NCI-H460 (cell line): ENCODE results near the gene DHX58. TPM values are rescaled to one million over a fixed set of nuclear protein-coding genes. Genes with fewer than 3 reads are reported as not detected.
A peak's percentile ranks its signal among the peaks of the same experiment; 100 is the strongest.
"Not testable (repeated sequence)": the region's sequence is repeated elsewhere in the genome, so short reads cannot be mapped to it uniquely, and the experiment has no call there.

Experiments used
- DNase-seq: peaks from one replicate; pipeline ENCODE4 v3.0.0-alpha.2; 2016; ENCODE audit warnings: low read depth; ENCODE audit errors: extremely low read depth
- polyA plus RNA-seq: library from polyadenylated mRNA; depleted of rRNA; stranded (reverse); fragments of >200 nt; gene quantifications from 2 replicates; pipeline ENCODE4 v1.2.3, GENCODE V29; 2014; cell fraction: nucleus; rRNA removed
- total RNA-seq: library from RNA; depleted of rRNA; stranded (reverse); fragments of >200 nt; shearing (Covaris generic); gene quantifications from 2 replicates; pipeline ENCODE4 v1.2.3, GENCODE V29; 2014; rRNA removed

Gene DHX58
- 3.7 and 3.8 TPM in 2 replicates for total RNA-seq
- polyA plus RNA-seq = 22.6 and 28.3 TPM in 2 replicates

GRCh38 chr17:42112552-42113176 is at the start of gene DHX58:
DHX58 (minus strand) TSS chr17:42112714; CDS start chr17:42111892, 822 bp downstream.
- DNase-seq = peak; percentile 61

GRCh38 chr17:42160531-42160910 is 48.0 kb upstream of the DHX58 start:
- no peak for DNase-seq

- no peak for DNase-seq
These were observed 47.4 kb upstream of the DHX58 start for GRCh38 chr17:42159796-42160530.

GRCh38 chr17:42155614-42156045 is 43.1 kb upstream of the DHX58 start:
- no peak for DNase-seq

- no peak for DNase-seq
These were observed 41.6 kb upstream of the DHX58 start for GRCh38 chr17:42153919-42154742.

- DNase-seq = no peak
These were observed 34.5 kb upstream of the DHX58 start for GRCh38 chr17:42146911-42147607.

GRCh38 chr17:42143138-42143537 is 30.6 kb upstream of the DHX58 start:
- DNase-seq = not testable (repeated sequence)

GRCh38 chr17:42142371-42142896 is 29.9 kb upstream of the DHX58 start:
- DNase-seq = no peak

- DNase-seq = no peak
These were observed 28.9 kb upstream of the DHX58 start for GRCh38 chr17:42141382-42141781.

- DNase-seq = not testable (repeated sequence)
These were observed 28.2 kb upstream of the DHX58 start for GRCh38 chr17:42140690-42141089.

GRCh38 chr17:42138749-42139492 is 26.4 kb upstream of the DHX58 start:
- no peak for DNase-seq

- DNase-seq = no peak
These were observed 24.1 kb upstream of the DHX58 start for GRCh38 chr17:42136654-42137051.

GRCh38 chr17:42135664-42136653 is 23.4 kb upstream of the DHX58 start:
- DNase-seq = no peak

GRCh38 chr17:42135151-42135550 is 22.6 kb upstream of the DHX58 start:
- no peak for DNase-seq

- DNase-seq = no peak
These were observed 21.0 kb upstream of the DHX58 start for GRCh38 chr17:42133461-42134041.

GRCh38 chr17:42132941-42133340 is 20.4 kb upstream of the DHX58 start:
- DNase-seq = no peak

- no peak for DNase-seq
These were observed 19.5 kb upstream of the DHX58 start for GRCh38 chr17:42131981-42132432.

GRCh38 chr17:42131232-42131631 is 18.7 kb upstream of the DHX58 start:
- no peak for DNase-seq
